ENCODE data around the gene CHRNA4.

DNA sequence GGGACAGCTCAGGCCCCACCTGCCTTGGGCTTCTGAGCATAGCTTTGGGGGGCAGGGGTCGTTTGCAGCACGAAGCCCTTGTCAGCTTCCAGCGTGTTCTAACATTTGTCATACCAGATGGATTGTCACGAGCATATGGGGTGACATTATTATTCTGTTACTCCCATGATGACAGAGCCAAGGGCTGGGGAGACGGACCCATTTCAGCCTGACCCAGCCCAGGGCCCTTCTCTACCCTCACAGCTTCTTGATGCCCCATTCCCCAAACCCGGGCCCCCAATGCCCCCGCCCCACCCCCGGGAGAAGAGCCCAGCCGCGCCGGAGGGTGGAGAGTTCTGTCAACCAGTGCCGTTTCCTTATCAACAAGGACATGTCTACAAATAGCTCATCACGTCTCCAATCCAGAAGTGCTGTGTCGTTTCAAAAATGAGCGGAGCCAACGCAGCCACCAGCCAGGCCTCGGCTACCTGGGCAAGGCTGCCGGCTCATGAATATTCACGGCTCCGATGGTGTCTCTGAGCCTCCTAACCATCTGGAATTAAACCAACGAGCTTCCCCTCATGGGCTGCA, 9.6 kb upstream of the CHRNA4 start:
- TF ChIP-seq POLR2A (IDR thresholded peaks at IDR 0.05): no peak
- TF ChIP-seq, protein P1, sequence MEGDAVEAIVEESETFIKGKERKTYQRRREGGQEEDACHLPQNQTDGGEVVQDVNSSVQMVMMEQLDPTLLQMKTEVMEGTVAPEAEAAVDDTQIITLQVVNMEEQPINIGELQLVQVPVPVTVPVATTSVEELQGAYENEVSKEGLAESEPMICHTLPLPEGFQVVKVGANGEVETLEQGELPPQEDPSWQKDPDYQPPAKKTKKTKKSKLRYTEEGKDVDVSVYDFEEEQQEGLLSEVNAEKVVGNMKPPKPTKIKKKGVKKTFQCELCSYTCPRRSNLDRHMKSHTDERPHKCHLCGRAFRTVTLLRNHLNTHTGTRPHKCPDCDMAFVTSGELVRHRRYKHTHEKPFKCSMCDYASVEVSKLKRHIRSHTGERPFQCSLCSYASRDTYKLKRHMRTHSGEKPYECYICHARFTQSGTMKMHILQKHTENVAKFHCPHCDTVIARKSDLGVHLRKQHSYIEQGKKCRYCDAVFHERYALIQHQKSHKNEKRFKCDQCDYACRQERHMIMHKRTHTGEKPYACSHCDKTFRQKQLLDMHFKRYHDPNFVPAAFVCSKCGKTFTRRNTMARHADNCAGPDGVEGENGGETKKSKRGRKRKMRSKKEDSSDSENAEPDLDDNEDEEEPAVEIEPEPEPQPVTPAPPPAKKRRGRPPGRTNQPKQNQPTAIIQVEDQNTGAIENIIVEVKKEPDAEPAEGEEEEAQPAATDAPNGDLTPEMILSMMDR (IDR thresholded peaks at IDR 0.05): no peak

All from testis (tissue), 2 donors.